ENCODE results near the gene TAS2R3. TPM values are rescaled to one million over a fixed set of nuclear protein-coding genes. Genes with fewer than 3 reads are reported as not detected.

Gene TAS2R3
- polyA plus RNA-seq, 1 donor (not counting 4 experiments of a cell fraction or from before 2014, with no cell fraction given): 0.51 TPM

GRCh38 chr7:141717450-141717849 lies 46.4 kb upstream of the TAS2R3 start:
- Histone ChIP-seq H3K27me3 (ENCODE audit: control insufficient read depth, extremely low read depth, insufficient read depth, low read length) (no peaks in the 10 kb centered on the region), H3K9ac (ENCODE audit: control insufficient read depth, extremely low read depth, insufficient read depth, low read length) (no peak overlapping the region), H3K9me3 (ENCODE audit: control insufficient read depth, low read depth, low read length) (no peaks in the 10 kb centered on the region), H3K79me2 (ENCODE audit: control insufficient read depth, insufficient read depth, low read length) (no peaks in the 10 kb centered on the region), H2AFZ (ENCODE audit: control insufficient read depth, low read length) (no peak overlapping the region), H3K9me1 (ENCODE audit: control insufficient read depth, extremely low read depth, insufficient read depth, low read length) (no peaks in the 10 kb centered on the region), H4K20me1 (ENCODE audit: control insufficient read depth, extremely low read depth, insufficient read depth, low read length) (peaks cover 2% of the 10 kb centered on the region), H3K36me3 (ENCODE audit: control insufficient read depth in 2 of 2, extremely low read depth in 1 of 2, insufficient read depth in 2 of 2, low read length in 2 of 2) (no peaks in the 10 kb centered on the region), H3K4me1 (ENCODE audit: control insufficient read depth, extremely low read depth, insufficient read depth, low read length) (no peaks in the 10 kb centered on the region), H3K4me2 (ENCODE audit: control insufficient read depth, extremely low read depth, insufficient read depth, low read depth, low read length) (no peak overlapping the region), H3K27ac (ENCODE audit: control insufficient read depth, insufficient read depth, low read length) (no peak overlapping the region), H3K4me3 (ENCODE audit: control insufficient read depth in 2 of 3, extremely low read depth in 1 of 3, insufficient read depth in 2 of 3, low read depth in 1 of 3, low read length in 3 of 3) (no peak overlapping the region)
- DNase-seq (ENCODE audit: low read depth, low spot score): no peak
- no peak for FAIRE-seq
- dilution Hi-C loops (cut with MboI; ENCODE audit: extremely low pct_ligation_motif_present, low sequenced_read_pairs): no loop called here
- TF ChIP-seq CTCF (optimal IDR thresholded peaks at IDR 0.05 in 1 of 3, IDR thresholded peaks at IDR 0.05 in 1 of 3, conservative IDR thresholded peaks at IDR 0.05 in 1 of 3; ENCODE audit: extremely low read depth in 1 of 3, insufficient read depth in 2 of 3, low read length in 3 of 3): no peak
- TF ChIP-seq EZH2 (IDR thresholded peaks at IDR 0.05; ENCODE audit: low read length): no peak

GRCh38 chr7:141722529-141722928 lies 41.4 kb upstream of the TAS2R3 start:
- H3K4me3 ChIP-seq (ENCODE audit: control insufficient read depth in 2 of 3, extremely low read depth in 1 of 3, insufficient read depth in 2 of 3, low read depth in 1 of 3, low read length in 3 of 3): no peak overlapping the region
- no peak overlapping the region for H2AFZ ChIP-seq (ENCODE audit: control insufficient read depth, low read length)
- H3K79me2 ChIP-seq (ENCODE audit: control insufficient read depth, insufficient read depth, low read length): no peaks in the 10 kb centered on the region
- H3K9ac ChIP-seq (ENCODE audit: control insufficient read depth, extremely low read depth, insufficient read depth, low read length): no peak overlapping the region
- no peaks in the 10 kb centered on the region for H3K9me3 ChIP-seq (ENCODE audit: control insufficient read depth, low read depth, low read length)
- TF ChIP-seq CTCF (optimal IDR thresholded peaks at IDR 0.05 in 1 of 3, IDR thresholded peaks at IDR 0.05 in 1 of 3, conservative IDR thresholded peaks at IDR 0.05 in 1 of 3; ENCODE audit: extremely low read depth in 1 of 3, insufficient read depth in 2 of 3, low read length in 3 of 3): no peak
- TF ChIP-seq EZH2 (IDR thresholded peaks at IDR 0.05; ENCODE audit: low read length): no peak
- no peak overlapping the region for H3K27ac ChIP-seq (ENCODE audit: control insufficient read depth, insufficient read depth, low read length)
- H3K27me3 ChIP-seq (ENCODE audit: control insufficient read depth, extremely low read depth, insufficient read depth, low read length): no peaks in the 10 kb centered on the region
- H3K36me3 ChIP-seq (ENCODE audit: control insufficient read depth in 2 of 2, extremely low read depth in 1 of 2, insufficient read depth in 2 of 2, low read length in 2 of 2): no peaks in the 10 kb centered on the region
- no peaks in the 10 kb centered on the region for H4K20me1 ChIP-seq (ENCODE audit: control insufficient read depth, extremely low read depth, insufficient read depth, low read length)
- dilution Hi-C loops (cut with MboI; ENCODE audit: extremely low pct_ligation_motif_present, low sequenced_read_pairs): no loop called here
- H3K4me2 ChIP-seq (ENCODE audit: control insufficient read depth, extremely low read depth, insufficient read depth, low read depth, low read length): no peak overlapping the region
- H3K9me1 ChIP-seq (ENCODE audit: control insufficient read depth, extremely low read depth, insufficient read depth, low read length): no peaks in the 10 kb centered on the region
- FAIRE-seq (no peak), DNase-seq (ENCODE audit: low read depth, low spot score) (no peak)
- H3K4me1 ChIP-seq (ENCODE audit: control insufficient read depth, extremely low read depth, insufficient read depth, low read length): no peaks in the 10 kb centered on the region
